Skeletal muscle cell (primary cell): ENCODE data around the gene BAHCC1.

Source experiments
- DNase-seq: peaks from one replicate; pipeline ENCODE4 v3.0.0-alpha.2; 2010; ENCODE audit warnings: low read depth
- H3K4me3 ChIP-seq: 2 replicates; pipeline ENCODE4 v1.5.1; 2011; ENCODE audit warnings: low read depth, mild to moderate bottlenecking, control low read depth, low read length, moderate library complexity

The BAHCC1 gene

GRCh38 chr17:81365601-81366585 is 29.4 kb upstream of the BAHCC1 start:
- no peak overlapping the region for H3K4me3 ChIP-seq
- no peak for DNase-seq

DNA sequence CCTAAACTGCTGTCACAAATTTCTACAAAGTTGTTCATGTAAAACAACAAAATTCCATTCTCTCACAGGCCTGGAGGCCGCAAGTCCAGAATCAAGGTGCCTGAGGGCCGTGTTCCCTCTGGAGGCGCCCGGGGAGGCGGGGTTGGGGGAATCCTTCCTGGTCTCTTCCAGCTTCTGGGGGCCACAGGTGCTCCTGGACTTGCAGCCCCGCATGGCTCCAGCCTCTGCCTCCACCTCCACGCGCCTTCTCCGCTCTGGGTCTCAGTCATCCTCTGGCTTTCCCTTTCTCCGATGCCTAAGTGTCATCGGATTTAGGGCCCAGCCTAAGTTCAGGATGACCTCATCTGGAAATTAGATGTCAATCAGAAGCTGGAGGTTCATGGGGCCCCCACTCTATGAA is 28.6 kb upstream of the BAHCC1 start:
- no peak for DNase-seq
- H3K4me3 ChIP-seq: no peak overlapping the region

- H3K4me3 ChIP-seq: no peak overlapping the region
- DNase-seq: no peak
Observed at GRCh38 chr17:81367171-81367570, 28.1 kb upstream of the BAHCC1 start.

DNA sequence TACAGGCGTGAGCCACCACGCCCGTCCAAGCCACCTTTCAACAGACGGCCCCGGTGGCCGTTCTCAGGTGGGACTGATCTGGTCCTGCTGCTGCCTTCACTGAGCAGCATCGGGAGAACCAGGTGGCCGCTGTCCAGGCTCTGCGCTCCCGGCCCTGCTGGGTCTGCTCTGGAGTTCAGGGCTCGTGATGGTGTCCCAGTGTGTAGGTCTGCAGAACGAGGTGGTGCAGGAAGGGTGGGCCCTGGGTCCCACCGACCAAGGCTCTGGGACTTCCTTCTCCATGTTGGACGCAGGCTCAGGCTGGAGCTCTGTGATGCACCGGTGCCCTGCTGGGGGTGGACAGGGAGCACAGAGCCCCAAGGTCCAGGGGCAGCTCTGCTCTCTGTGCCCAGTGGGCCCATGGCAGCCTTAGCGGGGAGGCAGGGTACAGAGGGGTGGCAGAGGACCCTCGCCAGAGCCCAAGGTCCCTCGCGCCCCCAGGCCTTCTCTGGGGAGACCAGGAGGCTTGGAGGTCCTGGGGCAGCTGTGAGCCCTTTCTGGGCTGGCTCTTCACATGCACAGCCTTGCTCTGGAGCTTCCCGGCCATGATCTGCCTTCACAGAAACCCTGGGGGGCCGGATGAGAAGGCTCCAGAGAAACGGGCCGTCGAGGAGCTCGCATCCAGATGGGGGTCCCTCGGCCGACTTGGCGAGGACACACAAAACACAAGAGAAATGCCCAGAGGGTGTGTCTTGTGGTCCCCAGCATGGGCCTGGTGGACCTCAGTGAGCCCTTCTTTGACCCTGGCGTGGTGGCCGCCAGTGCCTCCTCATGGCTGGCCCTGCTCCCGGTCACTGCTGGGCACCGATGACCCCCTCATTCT is 26.9 kb upstream of the BAHCC1 start:
- no peak for DNase-seq
- H3K4me3 ChIP-seq: no peak overlapping the region

- DNase-seq: no peak
- H3K4me3 ChIP-seq: no peak overlapping the region
Observed at GRCh38 chr17:81370294-81370693, 25.0 kb upstream of the BAHCC1 start.

DNA sequence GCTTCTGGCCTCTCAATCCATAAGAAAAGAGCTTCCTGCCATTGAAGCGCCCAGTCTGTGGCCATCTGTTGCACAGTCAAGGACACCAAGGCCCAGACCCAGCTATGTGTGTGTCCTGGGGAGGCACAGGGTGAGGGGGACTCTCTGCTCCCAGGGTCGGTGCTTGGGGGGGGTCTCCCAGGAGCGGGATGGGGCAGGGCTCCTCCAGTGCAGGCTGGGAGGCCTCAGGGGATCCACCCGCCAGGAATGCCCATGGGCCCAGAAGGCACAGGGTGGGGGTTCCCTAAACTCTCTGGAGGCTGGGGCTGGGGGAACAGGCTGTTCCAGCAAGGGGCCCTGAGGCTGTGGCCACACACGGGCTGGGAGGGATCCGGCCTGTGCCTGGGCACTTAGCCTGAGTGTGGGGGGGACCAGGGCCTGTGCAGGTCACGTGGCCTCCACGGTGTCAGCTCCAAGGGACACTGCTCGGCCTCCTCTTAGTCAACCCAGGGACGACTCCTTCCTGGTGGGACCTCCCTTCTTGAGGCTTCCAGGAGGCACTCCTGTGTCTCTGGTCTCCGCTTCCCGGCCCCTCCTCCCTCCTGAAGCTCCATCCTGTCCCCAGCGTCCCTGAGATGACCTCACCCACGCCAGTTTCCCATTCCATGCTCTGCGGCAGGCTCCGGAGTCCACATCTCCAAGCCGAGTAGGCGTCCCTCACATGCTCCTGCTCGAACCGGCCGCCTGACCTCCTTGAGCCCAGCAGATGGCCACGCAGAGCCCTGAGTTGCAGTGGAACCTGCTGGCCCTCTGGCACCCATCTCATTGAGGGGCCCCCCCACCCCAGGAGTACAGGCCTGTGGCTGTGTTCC is 23.1 kb upstream of the BAHCC1 start:
- H3K4me3 ChIP-seq: no peak overlapping the region
- DNase-seq: no peak

GRCh38 chr17:81373536-81374160 is 21.6 kb upstream of the BAHCC1 start:
- no peak for DNase-seq
- no peak overlapping the region for H3K4me3 ChIP-seq

DNA sequence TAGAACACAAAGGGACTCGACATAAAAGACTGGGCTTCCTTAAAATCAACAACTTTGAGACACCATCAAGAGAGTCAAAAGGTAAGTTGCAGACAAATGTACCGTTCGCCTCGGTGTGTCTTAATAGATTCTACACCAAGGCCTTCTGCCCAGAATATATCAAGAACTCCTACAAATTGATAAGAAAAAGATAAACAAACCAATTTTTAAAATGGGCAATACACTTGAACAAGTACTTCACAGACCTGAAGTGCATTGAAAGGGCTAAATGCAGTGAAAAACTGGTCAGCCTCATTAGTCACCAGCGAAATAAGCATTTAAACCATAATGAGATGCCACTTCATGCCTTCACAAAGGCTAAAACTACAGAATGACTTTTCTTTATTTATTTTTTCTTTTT is 20.4 kb upstream of the BAHCC1 start:
- H3K4me3 ChIP-seq: no peak overlapping the region
- DNase-seq: no peak

DNA sequence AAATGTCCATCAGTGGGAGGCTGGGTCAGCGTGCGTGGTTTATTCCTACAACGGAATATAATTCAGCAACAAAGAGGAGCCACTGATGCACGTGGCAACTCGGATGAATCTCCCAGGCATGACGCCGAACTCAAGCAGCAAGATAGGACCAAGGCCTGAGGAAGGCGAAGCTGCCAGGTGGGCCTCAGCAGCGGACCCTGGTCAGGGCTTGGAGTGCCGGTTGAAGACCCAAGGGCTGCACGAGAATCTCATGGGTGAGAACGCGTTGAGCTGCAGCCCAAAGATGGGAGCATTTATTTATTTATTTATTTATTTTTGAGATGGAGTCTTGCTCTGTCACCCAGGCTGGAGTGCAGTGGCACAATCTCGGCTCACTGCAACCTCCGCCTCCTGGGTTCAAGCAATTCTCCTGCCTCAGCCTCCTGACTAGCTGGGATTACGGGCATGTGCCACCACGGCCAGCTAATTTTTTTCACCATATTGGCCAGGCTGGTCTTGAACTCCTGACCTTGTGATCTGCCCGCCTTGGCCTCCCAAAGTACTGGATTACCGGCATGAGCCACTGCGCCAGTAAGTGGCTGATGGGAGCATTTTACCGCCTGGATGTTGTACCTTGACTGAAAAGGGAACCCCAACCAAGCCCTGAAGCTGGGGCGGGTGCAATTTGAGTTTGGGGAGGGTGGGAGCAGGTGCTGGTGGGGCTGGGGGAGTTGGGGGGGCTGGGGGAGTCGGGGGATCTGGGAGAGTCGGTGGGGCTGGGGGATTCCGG is 18.1 kb upstream of the BAHCC1 start:
- H3K4me3 ChIP-seq: no peak overlapping the region
- DNase-seq: no peak

DNA sequence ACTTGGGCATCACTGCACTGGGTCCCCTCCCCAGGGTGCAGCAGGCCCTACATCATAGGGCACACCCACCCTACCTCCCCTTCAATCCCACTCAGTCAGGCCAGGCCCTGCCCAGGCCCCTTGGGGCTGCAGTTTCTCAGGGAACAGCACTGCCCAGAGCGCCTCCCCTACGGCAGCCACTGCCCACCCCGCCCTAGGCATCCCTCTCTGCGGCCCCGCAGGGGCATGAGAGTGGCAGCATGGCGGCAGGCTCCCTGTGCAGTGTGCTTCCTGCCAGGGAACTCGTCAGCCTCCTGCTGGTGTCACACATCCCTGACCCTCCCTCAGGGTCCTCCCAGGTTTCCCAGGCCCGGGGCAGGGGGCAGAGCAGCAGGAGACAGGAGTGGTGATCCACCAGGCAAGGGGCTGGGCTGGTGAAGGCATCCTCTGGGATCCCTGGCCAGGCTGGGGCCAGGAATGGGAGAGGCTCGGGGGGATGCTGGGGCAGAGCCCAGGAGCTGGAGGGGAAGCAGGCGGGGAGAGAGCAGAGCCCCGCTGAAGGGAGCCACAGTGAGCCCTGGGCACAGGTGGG is 16.2 kb upstream of the BAHCC1 start:
- no peak overlapping the region for H3K4me3 ChIP-seq
- DNase-seq: no peak

GRCh38 chr17:81379523-81379942 is 15.7 kb upstream of the BAHCC1 start:
- H3K4me3 ChIP-seq: no peak overlapping the region
- DNase-seq: no peak

GRCh38 chr17:81380131-81380530 is 15.1 kb upstream of the BAHCC1 start:
- no peak for DNase-seq
- no peak overlapping the region for H3K4me3 ChIP-seq

- H3K4me3 ChIP-seq: no peak overlapping the region
Observed at GRCh38 chr17:81380666-81381518, 14.4 kb upstream of the BAHCC1 start.

GRCh38 chr17:81381632-81382577 is 13.4 kb upstream of the BAHCC1 start:
- no peak for DNase-seq
- no peak overlapping the region for H3K4me3 ChIP-seq

More at GRCh38 chr17:81380666-81381518, 14.4 kb upstream of the BAHCC1 start:
- no peak for DNase-seq

DNA sequence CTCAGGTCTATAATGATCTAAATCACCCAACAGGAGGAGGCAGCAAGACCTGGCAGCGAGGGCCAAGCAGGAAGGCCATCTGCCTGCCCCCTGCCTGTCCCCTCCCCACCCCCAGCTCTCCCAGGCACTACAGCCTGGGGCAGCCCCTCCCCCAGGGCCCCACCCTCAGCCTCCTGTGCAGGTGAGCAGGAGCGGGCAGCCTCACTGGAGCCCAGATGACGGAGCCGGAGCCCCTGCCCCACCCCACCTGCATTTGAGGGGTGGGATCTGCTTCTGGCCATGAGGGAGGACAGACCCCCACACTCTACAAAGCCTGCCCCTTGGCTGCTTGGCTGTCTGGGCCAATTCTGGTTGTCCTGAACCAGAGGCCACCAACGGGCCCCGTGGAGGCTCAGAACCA is 12.4 kb upstream of the BAHCC1 start:
- H3K4me3 ChIP-seq: no peak overlapping the region
- no peak for DNase-seq
